HCT116 (cell line): ENCODE measurements around the gene NUDT22. TPM values are rescaled to one million over a fixed set of nuclear protein-coding genes. Genes with fewer than 3 reads are reported as not detected.

Source experiments
- ATAC-seq: fragments of 200-7000 bp; cut with Tn5 transposase; 2 replicates; pipeline ENCODE4 v1.9.1; 2020; ENCODE audit warnings: mild to moderate bottlenecking, moderate library complexity
- BruUV-seq: library from RNA; stranded (reverse); fragments of 400-500 nt; replicated peaks from 2 replicates; lab custom pipeline; 2021; lab: Mats Ljungman, UMichigan
- CTCF ChIA-PET: fragments of 300-600 bp; sonication (Branson Sonifier 250); formaldehyde crosslinking; loops from one replicate; lab custom pipeline; 2021; ENCODE audit warnings: antibody characterized with exemption; lab: Charles Lee
- POLR2A ChIA-PET: fragments of 300-600, 350-600 bp; sonication (Branson Sonifier 250); formaldehyde crosslinking; loops from one replicate; lab custom pipeline; 2021; ENCODE audit warnings: antibody characterized with exemption; lab: Charles Lee
- RAD21 ChIA-PET, 2 experiments: fragments of 300-600 bp; sonication (Branson Sonifier 250); formaldehyde crosslinking; loops; one replicate each; lab custom pipeline; 2023; ENCODE audit warnings: low total read pairs in 2 of 2; ENCODE audit not compliant: uncharacterized antibody in 2 of 2, unreplicated experiment in 2 of 2, low non-redundant PET in 1 of 2; lab: Charles Lee
- DNase-seq: peaks from one replicate; pipeline ENCODE4 v3.0.0-alpha.2; 2010; ENCODE audit warnings: low read depth, low spot score
- H2AFZ ChIP-seq: fragments of 200-600 bp; shearing (Covaris generic), sonication (generic); 2 replicates; pipeline ENCODE4 v1.6.1; 2017; ENCODE audit warnings: low read depth, mixed run types, mixed read lengths, antibody characterized with exemption, low read length; ENCODE audit not compliant: poor library complexity, severe bottlenecking
- H3K27ac ChIP-seq: 2 replicates; pipeline ENCODE4 v1.5.1; 2012; ENCODE audit warnings: low read depth, low read length
- H3K27me3 ChIP-seq: fragments of 200-600 bp; sonication (generic); 2 replicates; pipeline ENCODE4 v1.6.1; 2016; ENCODE audit warnings: mixed run types, low read length, mixed read lengths; ENCODE audit not compliant: insufficient read depth
- H3K36me3 ChIP-seq, 2 experiments: fragments of 200-500 bp in 1 of 2; fragments of 200-600 bp in 1 of 2; sonication (Bioruptor generic) in 1 of 2; sonication (generic) in 1 of 2; 2 replicates each; pipeline versions ENCODE4 v1.5.1 to v1.6.1; 2014 to 2016; ENCODE audit warnings: low read length in 2 of 2, inconsistent platforms in 1 of 2, mixed read lengths in 1 of 2, mixed run types in 1 of 2; ENCODE audit not compliant: insufficient read depth in 2 of 2, control insufficient read depth in 1 of 2
- H3K4me1 ChIP-seq, 2 experiments: fragments of 200-600 bp in 1 of 2; sonication (generic) in 1 of 2; 2 replicates each; pipeline versions ENCODE4 v1.5.1 to v1.6.1; 2012 to 2017; ENCODE audit warnings: low read length in 2 of 2, inconsistent platforms in 1 of 2, mild to moderate bottlenecking in 1 of 2, mixed read lengths in 1 of 2, mixed run types in 1 of 2, moderate library complexity in 1 of 2; ENCODE audit not compliant: insufficient read depth in 2 of 2, control insufficient read depth in 1 of 2
- H3K4me2 ChIP-seq: fragments of 200-600 bp; sonication (generic); 2 replicates; pipeline ENCODE4 v1.6.1; 2017; ENCODE audit warnings: mixed run types, low read length, mixed read lengths
- H3K4me3 ChIP-seq, 2 experiments: fragments of 200-600 bp in 1 of 2; sonication (generic) in 1 of 2; replicated peaks in 1 of 2; 2 replicates each; pipeline ENCODE4 v1.5.1; 2011 to 2016; ENCODE audit warnings: low read length in 2 of 2, control low read depth in 1 of 2, low read depth in 1 of 2, mild to moderate bottlenecking in 1 of 2, mixed read lengths in 1 of 2, mixed run types in 1 of 2
- H3K79me2 ChIP-seq: fragments of 200-600 bp; sonication (generic); 2 replicates; pipeline ENCODE4 v1.6.1; 2017; ENCODE audit warnings: mild to moderate bottlenecking, mixed run types, low read length, moderate library complexity, mixed read lengths; ENCODE audit not compliant: insufficient read depth
- H3K9ac ChIP-seq: fragments of 200-600 bp; sonication (generic); 2 replicates; pipeline ENCODE4 v1.6.1; 2016; ENCODE audit warnings: low read length, mixed read lengths
- H3K9me2 ChIP-seq: fragments of 200-600 bp; sonication (generic), shearing (Covaris generic); 2 replicates; pipeline ENCODE4 v1.6.1; 2017; ENCODE audit warnings: mixed run types, mild to moderate bottlenecking, moderate library complexity; ENCODE audit not compliant: insufficient read depth
- H3K9me3 ChIP-seq, 2 experiments: fragments of 200-500 bp in 1 of 2; fragments of 200-600 bp in 1 of 2; sonication (Bioruptor generic) in 1 of 2; sonication (generic) in 1 of 2; 2 replicates each; pipeline ENCODE4 v1.6.1; 2014 to 2017; ENCODE audit warnings: low read length in 2 of 2, mixed read lengths in 2 of 2, inconsistent platforms in 1 of 2, low read depth in 1 of 2, mild to moderate bottlenecking in 1 of 2, mixed run types in 1 of 2, moderate library complexity in 1 of 2; ENCODE audit not compliant: control insufficient read depth in 1 of 2, insufficient read depth in 1 of 2
- H4K20me1 ChIP-seq: fragments of 200-600 bp; sonication (generic), shearing (Covaris generic); 2 replicates; pipeline ENCODE4 v1.6.1; 2017; ENCODE audit warnings: mixed run types, mild to moderate bottlenecking, moderate library complexity; ENCODE audit not compliant: insufficient read depth
- CBX3 ChIP-seq: IDR thresholded peaks from 2 replicates; pipeline ENCODE4 v1.6.1; 2012; ENCODE audit warnings: low read depth
- EGR1 ChIP-seq: IDR thresholded peaks from 2 replicates; pipeline ENCODE4 v1.6.1; 2012; ENCODE audit warnings: low read depth
- EZH2 ChIP-seq: fragments of 200-600 bp; sonication (generic); IDR thresholded peaks from 2 replicates; pipeline ENCODE4 v1.6.1; 2017; ENCODE audit warnings: antibody characterized with exemption, mixed run types
- EZH2phosphoT487 ChIP-seq: fragments of 200-600 bp; IDR thresholded peaks from 2 replicates; pipeline ENCODE4 v1.6.1; 2018; ENCODE audit warnings: antibody characterized with exemption, borderline replicate concordance
- JUND ChIP-seq: IDR thresholded peaks from 2 replicates; pipeline ENCODE4 v1.6.1; 2012
- POLR2A ChIP-seq: IDR thresholded peaks from 2 replicates; pipeline ENCODE4 v1.7.0; 2011; ENCODE audit warnings: borderline replicate concordance; ENCODE audit not compliant: insufficient read depth, insufficient read length; ENCODE audit errors: extremely low read depth
- POLR2AphosphoS5 ChIP-seq: IDR thresholded peaks from 2 replicates; pipeline ENCODE4 v1.6.1; 2011; ENCODE audit warnings: mild to moderate bottlenecking, low read depth, low read length, moderate library complexity
- RAD21 ChIP-seq: IDR thresholded peaks from 2 replicates; pipeline ENCODE4 v1.6.1; 2012; ENCODE audit warnings: low read depth, mild to moderate bottlenecking
- SIN3A ChIP-seq: IDR thresholded peaks from 2 replicates; pipeline ENCODE4 v1.6.1; 2012; ENCODE audit warnings: low read depth
- SP1 ChIP-seq: IDR thresholded peaks from 2 replicates; pipeline ENCODE4 v1.6.1; 2012; ENCODE audit warnings: low read depth
- SRF ChIP-seq: IDR thresholded peaks from 2 replicates; pipeline ENCODE4 v1.6.1; 2012; ENCODE audit warnings: low read depth
- TCF7L2 ChIP-seq: IDR thresholded peaks from 2 replicates; pipeline ENCODE4 v1.7.0; 2011; ENCODE audit warnings: borderline replicate concordance, inconsistent platforms; ENCODE audit not compliant: insufficient read depth, insufficient read length; ENCODE audit errors: extremely low read depth
- YY1 ChIP-seq: IDR thresholded peaks from 2 replicates; pipeline ENCODE4 v1.6.1; 2011; ENCODE audit warnings: low read length, low read depth, moderate library complexity, mild to moderate bottlenecking; ENCODE audit not compliant: insufficient replicate concordance; ENCODE audit errors: extremely low read depth
- ZFX ChIP-seq: fragments of 450-650 bp; IDR thresholded peaks from 2 replicates; pipeline ENCODE4 v1.6.1; 2017
- ZNF274 ChIP-seq: fragments of 200-500 bp; sonication (Bioruptor generic); IDR thresholded peaks from 2 replicates; pipeline ENCODE4 v1.6.1; 2014; ENCODE audit warnings: mild to moderate bottlenecking, low read depth, low read length, inconsistent platforms
- intact Hi-C: fragments of 100-400 bp; cut with micrococcal nuclease; formaldehyde crosslinking; loops from 2 replicates; pipeline ENCODE4 v1.10.0; 2022
- total RNA-seq: library from RNA; stranded (reverse); gene quantifications from one replicate; pipeline ENCODE4 v1.2.1, GENCODE V29; 2021; ENCODE audit not compliant: unreplicated experiment
- TF ChIP-seq, protein P1 (sequence below), 3 experiments: fragments of 200-600 bp in 1 of 3; sonication (generic) in 1 of 3; IDR thresholded peaks in 2 of 3; conservative IDR thresholded peaks in 1 of 3; 2 replicates each; pipeline ENCODE4 v1.5.1; 2012 to 2017; ENCODE audit warnings: low read depth in 2 of 3, low read length in 2 of 3, antibody characterized with exemption in 1 of 3, borderline replicate concordance in 1 of 3, control low read depth in 1 of 3, mild to moderate bottlenecking in 1 of 3, mixed read lengths in 1 of 3, mixed run types in 1 of 3, moderate library complexity in 1 of 3; ENCODE audit not compliant: insufficient read depth in 1 of 3
- TF ChIP-seq, protein P2 (sequence below): IDR thresholded peaks from 2 replicates; pipeline ENCODE4 v1.6.1; 2012
- TF ChIP-seq, protein P3 (sequence below): IDR thresholded peaks from 2 replicates; pipeline ENCODE4 v1.6.1; 2012; ENCODE audit warnings: low read depth
- TF ChIP-seq, protein P4 (sequence below): IDR thresholded peaks from 2 replicates; pipeline ENCODE4 v1.6.1; 2012
- TF ChIP-seq, protein P5 (sequence below): IDR thresholded peaks from 2 replicates; pipeline ENCODE4 v1.6.1; 2011; ENCODE audit warnings: mild to moderate bottlenecking, low read length, moderate library complexity; ENCODE audit not compliant: insufficient replicate concordance; ENCODE audit errors: extremely low read depth

Gene NUDT22
- total RNA-seq, 1 experiment from 2014 or later = 70.9 TPM

DNA sequence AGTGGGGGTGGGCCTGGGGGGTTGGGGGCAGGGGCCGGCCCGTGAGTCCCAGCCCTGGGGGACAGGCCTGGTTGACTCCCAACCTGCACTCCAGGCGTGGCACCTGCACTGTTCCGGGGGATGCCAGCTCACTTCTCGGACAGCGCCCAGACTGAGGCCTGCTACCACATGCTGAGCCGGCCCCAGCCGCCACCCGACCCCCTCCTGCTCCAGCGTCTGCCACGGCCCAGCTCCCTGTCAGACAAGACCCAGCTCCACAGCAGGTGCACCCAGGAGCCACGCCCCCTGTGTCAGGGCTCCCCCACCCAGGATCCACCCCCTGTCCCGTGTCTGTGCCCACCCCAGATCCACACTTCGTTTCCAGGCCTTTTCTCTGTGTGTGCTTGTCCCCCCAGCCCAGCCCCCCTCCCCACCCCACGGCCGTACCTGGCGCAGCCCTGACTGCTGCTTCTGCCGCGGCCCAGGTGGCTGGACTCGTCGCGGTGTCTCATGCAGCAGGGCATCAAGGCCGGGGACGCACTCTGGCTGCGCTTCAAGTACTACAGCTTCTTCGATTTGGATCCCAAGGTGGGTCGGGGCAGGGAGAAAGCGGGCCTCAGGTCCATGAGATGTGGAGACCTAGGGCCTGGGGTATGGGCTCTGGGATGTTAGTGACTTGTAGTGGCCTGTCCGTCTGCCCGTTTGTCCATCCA lies 14.7 kb upstream of the NUDT22 start:
- ATAC-seq (no peak), DNase-seq (no peak)
- no peaks in the 10 kb centered on the region for H3K9me3 ChIP-seq
- RAD21 ChIA-PET = no interaction called here
- H3K27me3 ChIP-seq = no peaks in the 10 kb centered on the region
- H4K20me1 ChIP-seq = no peaks in the 10 kb centered on the region
- no peak overlapping the region for H3K4me2 ChIP-seq
- H3K9me2 ChIP-seq = no peaks in the 10 kb centered on the region
- CTCF ChIA-PET = no interaction called here
- no peak overlapping the region for H3K9ac ChIP-seq
- no peak overlapping the region for H2AFZ ChIP-seq
- no peak overlapping the region for H3K4me3 ChIP-seq
- no TSS peak for BruUV-seq
- no peaks in the 10 kb centered on the region for H3K79me2 ChIP-seq
- H3K36me3 ChIP-seq = peaks cover 6 to 7% of the 10 kb centered on the region in 2 experiments; a peak in 3 of 4 replicates
- POLR2A ChIA-PET = no interaction called here
- no peak overlapping the region for H3K27ac ChIP-seq
- intact Hi-C loops = no loop called here
- TF ChIP-seq TCF7L2 (no peak), RAD21 (no peak), SP1 (no peak), EZH2phosphoT487 (no peak), EZH2 (no peak), EGR1 (no peak), JUND (no peak), SRF (no peak), ZFX (no peak), SIN3A (no peak), CBX3 (no peak), ZNF274 (no peak), POLR2A (no peak), POLR2AphosphoS5 (no peak), YY1 (no peak)
- TF ChIP-seq, protein P1, sequence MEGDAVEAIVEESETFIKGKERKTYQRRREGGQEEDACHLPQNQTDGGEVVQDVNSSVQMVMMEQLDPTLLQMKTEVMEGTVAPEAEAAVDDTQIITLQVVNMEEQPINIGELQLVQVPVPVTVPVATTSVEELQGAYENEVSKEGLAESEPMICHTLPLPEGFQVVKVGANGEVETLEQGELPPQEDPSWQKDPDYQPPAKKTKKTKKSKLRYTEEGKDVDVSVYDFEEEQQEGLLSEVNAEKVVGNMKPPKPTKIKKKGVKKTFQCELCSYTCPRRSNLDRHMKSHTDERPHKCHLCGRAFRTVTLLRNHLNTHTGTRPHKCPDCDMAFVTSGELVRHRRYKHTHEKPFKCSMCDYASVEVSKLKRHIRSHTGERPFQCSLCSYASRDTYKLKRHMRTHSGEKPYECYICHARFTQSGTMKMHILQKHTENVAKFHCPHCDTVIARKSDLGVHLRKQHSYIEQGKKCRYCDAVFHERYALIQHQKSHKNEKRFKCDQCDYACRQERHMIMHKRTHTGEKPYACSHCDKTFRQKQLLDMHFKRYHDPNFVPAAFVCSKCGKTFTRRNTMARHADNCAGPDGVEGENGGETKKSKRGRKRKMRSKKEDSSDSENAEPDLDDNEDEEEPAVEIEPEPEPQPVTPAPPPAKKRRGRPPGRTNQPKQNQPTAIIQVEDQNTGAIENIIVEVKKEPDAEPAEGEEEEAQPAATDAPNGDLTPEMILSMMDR (IDR thresholded peaks at IDR 0.05 in 2 of 3, conservative IDR thresholded peaks at IDR 0.05 in 1 of 3; ENCODE audit: borderline replicate concordance in 1 of 3, insufficient read depth in 1 of 3, low read depth in 2 of 3, low read length in 2 of 3) = no peak
- TF ChIP-seq, protein P2, sequence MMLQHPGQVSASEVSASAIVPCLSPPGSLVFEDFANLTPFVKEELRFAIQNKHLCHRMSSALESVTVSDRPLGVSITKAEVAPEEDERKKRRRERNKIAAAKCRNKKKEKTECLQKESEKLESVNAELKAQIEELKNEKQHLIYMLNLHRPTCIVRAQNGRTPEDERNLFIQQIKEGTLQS = no peak
- TF ChIP-seq, protein P3, sequence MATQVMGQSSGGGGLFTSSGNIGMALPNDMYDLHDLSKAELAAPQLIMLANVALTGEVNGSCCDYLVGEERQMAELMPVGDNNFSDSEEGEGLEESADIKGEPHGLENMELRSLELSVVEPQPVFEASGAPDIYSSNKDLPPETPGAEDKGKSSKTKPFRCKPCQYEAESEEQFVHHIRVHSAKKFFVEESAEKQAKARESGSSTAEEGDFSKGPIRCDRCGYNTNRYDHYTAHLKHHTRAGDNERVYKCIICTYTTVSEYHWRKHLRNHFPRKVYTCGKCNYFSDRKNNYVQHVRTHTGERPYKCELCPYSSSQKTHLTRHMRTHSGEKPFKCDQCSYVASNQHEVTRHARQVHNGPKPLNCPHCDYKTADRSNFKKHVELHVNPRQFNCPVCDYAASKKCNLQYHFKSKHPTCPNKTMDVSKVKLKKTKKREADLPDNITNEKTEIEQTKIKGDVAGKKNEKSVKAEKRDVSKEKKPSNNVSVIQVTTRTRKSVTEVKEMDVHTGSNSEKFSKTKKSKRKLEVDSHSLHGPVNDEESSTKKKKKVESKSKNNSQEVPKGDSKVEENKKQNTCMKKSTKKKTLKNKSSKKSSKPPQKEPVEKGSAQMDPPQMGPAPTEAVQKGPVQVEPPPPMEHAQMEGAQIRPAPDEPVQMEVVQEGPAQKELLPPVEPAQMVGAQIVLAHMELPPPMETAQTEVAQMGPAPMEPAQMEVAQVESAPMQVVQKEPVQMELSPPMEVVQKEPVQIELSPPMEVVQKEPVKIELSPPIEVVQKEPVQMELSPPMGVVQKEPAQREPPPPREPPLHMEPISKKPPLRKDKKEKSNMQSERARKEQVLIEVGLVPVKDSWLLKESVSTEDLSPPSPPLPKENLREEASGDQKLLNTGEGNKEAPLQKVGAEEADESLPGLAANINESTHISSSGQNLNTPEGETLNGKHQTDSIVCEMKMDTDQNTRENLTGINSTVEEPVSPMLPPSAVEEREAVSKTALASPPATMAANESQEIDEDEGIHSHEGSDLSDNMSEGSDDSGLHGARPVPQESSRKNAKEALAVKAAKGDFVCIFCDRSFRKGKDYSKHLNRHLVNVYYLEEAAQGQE = no peak
- TF ChIP-seq, protein P4, sequence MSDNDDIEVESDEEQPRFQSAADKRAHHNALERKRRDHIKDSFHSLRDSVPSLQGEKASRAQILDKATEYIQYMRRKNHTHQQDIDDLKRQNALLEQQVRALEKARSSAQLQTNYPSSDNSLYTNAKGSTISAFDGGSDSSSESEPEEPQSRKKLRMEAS = no peak
- TF ChIP-seq, protein P5, sequence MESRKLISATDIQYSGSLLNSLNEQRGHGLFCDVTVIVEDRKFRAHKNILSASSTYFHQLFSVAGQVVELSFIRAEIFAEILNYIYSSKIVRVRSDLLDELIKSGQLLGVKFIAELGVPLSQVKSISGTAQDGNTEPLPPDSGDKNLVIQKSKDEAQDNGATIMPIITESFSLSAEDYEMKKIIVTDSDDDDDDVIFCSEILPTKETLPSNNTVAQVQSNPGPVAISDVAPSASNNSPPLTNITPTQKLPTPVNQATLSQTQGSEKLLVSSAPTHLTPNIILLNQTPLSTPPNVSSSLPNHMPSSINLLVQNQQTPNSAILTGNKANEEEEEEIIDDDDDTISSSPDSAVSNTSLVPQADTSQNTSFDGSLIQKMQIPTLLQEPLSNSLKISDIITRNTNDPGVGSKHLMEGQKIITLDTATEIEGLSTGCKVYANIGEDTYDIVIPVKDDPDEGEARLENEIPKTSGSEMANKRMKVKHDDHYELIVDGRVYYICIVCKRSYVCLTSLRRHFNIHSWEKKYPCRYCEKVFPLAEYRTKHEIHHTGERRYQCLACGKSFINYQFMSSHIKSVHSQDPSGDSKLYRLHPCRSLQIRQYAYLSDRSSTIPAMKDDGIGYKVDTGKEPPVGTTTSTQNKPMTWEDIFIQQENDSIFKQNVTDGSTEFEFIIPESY = no peak
- TF ChIP-seq, all 23 proteins: peak for 0
- no peaks in the 10 kb centered on the region for H3K4me1 ChIP-seq
